HepG2 (cell line): Measurements from ENCODE around the gene SP5. TPM values are rescaled to one million over a fixed set of nuclear protein-coding genes. Genes with fewer than 3 reads are reported as not detected.

Source experiments
- AKAP8 ChIP-seq: sonication (generic); formaldehyde crosslinking; IDR thresholded peaks from 2 replicates; pipeline ENCODE4 v1.5.1; 2020; ENCODE audit warnings: mild to moderate bottlenecking, missing genetic modification reagents
- ARNTL ChIP-seq: sonication (generic); formaldehyde crosslinking; IDR thresholded peaks from 2 replicates; pipeline ENCODE4 v1.4.0; 2020; ENCODE audit warnings: mild to moderate bottlenecking, missing genetic modification reagents
- KLF13 ChIP-seq: sonication (generic); formaldehyde crosslinking; IDR thresholded peaks from 2 replicates; pipeline ENCODE4 v1.4.0; 2020; ENCODE audit warnings: mild to moderate bottlenecking, missing genetic modification reagents
- SIN3A ChIP-seq: IDR thresholded peaks from 2 replicates; pipeline ENCODE4 v1.6.1; 2011; ENCODE audit warnings: low read depth, mild to moderate bottlenecking, control low read depth, low read length, borderline replicate concordance
- SMAD9 ChIP-seq: sonication (generic); formaldehyde crosslinking; IDR thresholded peaks from 2 replicates; pipeline ENCODE4 v1.5.1; 2020; ENCODE audit warnings: mild to moderate bottlenecking, missing genetic modification reagents
- TEAD3 ChIP-seq: optimal IDR thresholded peaks from 2 replicates; pipeline ENCODE3; 2016; ENCODE audit warnings: borderline replicate concordance
- THYN1 ChIP-seq: sonication (generic); formaldehyde crosslinking; IDR thresholded peaks from 2 replicates; pipeline ENCODE4 v1.8.1; 2023; ENCODE audit warnings: low read depth, mild to moderate bottlenecking, moderate library complexity, missing genetic modification reagents, borderline replicate concordance
- TRIM24 ChIP-seq: sonication (generic); formaldehyde crosslinking; IDR thresholded peaks from 2 replicates; pipeline ENCODE4 v1.8.0; 2022; ENCODE audit warnings: mild to moderate bottlenecking, missing genetic modification reagents
- ZBTB1 ChIP-seq: sonication (generic); formaldehyde crosslinking; IDR thresholded peaks from 2 replicates; pipeline ENCODE4 v1.4.0; 2020; ENCODE audit warnings: missing genetic modification reagents, borderline replicate concordance
- ZFP36L1 ChIP-seq: sonication (generic); formaldehyde crosslinking; IDR thresholded peaks from 2 replicates; pipeline ENCODE4 v1.8.0; 2022; ENCODE audit warnings: mild to moderate bottlenecking, missing genetic modification reagents, moderate library complexity
- ZNF451 ChIP-seq: sonication (generic); formaldehyde crosslinking; IDR thresholded peaks from 2 replicates; pipeline ENCODE4 v1.5.0; 2020; ENCODE audit warnings: mild to moderate bottlenecking, missing genetic modification reagents
- ZNF761 ChIP-seq: sonication (generic); formaldehyde crosslinking; conservative IDR thresholded peaks from 2 replicates; pipeline ENCODE4 v1.4.0; 2020; ENCODE audit warnings: mild to moderate bottlenecking, missing genetic modification reagents
- ZNF883 ChIP-seq: sonication (generic); formaldehyde crosslinking; IDR thresholded peaks from 2 replicates; pipeline ENCODE4 v1.5.1; 2020; ENCODE audit warnings: mild to moderate bottlenecking, missing genetic modification reagents; ENCODE audit errors: not compliant biosample characterization
- ZSCAN25 ChIP-seq: sonication (generic); formaldehyde crosslinking; IDR thresholded peaks from 2 replicates; pipeline ENCODE4 v1.8.0; 2022; ENCODE audit warnings: mild to moderate bottlenecking, missing genetic modification reagents
- polyA plus RNA-seq, 8 experiments: library from polyadenylated mRNA; depleted of rRNA in 3 of 8; stranded (reverse) in 7 of 8; unstranded in 1 of 8; fragments of >200 nt; fragmentation: Illumina TruSeq in 4 of 8; extraction: Trizol in 4 of 8; gene quantifications; 2 replicates each; pipeline versions ENCODE4 v1.2.1 to v1.2.3, GENCODE V29; 2011 to 2016; ENCODE audit warnings: low read depth in 4 of 8, missing spikeins in 1 of 8, mixed read lengths in 1 of 8; ENCODE audit not compliant: insufficient read depth in 1 of 8
- total RNA-seq, 5 experiments: library from RNA; depleted of rRNA; stranded (reverse); fragments of >200 nt; fragmentation: Illumina TruSeq; extraction: Trizol; gene quantifications; 2 replicates each; pipeline ENCODE4 v1.2.3, GENCODE V29; 2016; ENCODE audit warnings: low read depth in 1 of 5
- TF ChIP-seq, protein P1 (sequence below): sonication (generic); IDR thresholded peaks from 2 replicates; pipeline ENCODE4 v1.6.1; 2016; ENCODE audit warnings: low read depth, borderline replicate concordance
- TF ChIP-seq, protein P2 (sequence below): IDR thresholded peaks from 2 replicates; pipeline ENCODE4 v1.6.1; 2016; ENCODE audit warnings: low read depth, control low read depth
- TF ChIP-seq, protein P3 (sequence below): sonication (generic); formaldehyde crosslinking; IDR thresholded peaks from 2 replicates; pipeline ENCODE4 v1.4.0; 2020; ENCODE audit warnings: missing genetic modification reagents, borderline replicate concordance
- TF ChIP-seq, protein P4 (sequence below): sonication (generic); formaldehyde crosslinking; IDR thresholded peaks from 2 replicates; pipeline ENCODE4 v1.5.0; 2020; ENCODE audit warnings: missing genetic modification reagents, mild to moderate bottlenecking, borderline replicate concordance
- TF ChIP-seq, protein P5 (sequence below): sonication (generic); formaldehyde crosslinking; IDR thresholded peaks from 2 replicates; pipeline ENCODE4 v1.8.1; 2023; ENCODE audit warnings: missing genetic modification reagents, mild to moderate bottlenecking, borderline replicate concordance
- TF ChIP-seq, protein P6 (sequence below): sonication (generic); formaldehyde crosslinking; IDR thresholded peaks from 2 replicates; pipeline ENCODE4 v1.5.0; 2020; ENCODE audit warnings: mild to moderate bottlenecking, missing genetic modification reagents

The SP5 gene
- total and polyA plus RNA-seq, 2 of the 13 experiments (the other 11 are each of a cell fraction or from before 2014, with no cell fraction given): 50.8 to 119 TPM

DNA sequence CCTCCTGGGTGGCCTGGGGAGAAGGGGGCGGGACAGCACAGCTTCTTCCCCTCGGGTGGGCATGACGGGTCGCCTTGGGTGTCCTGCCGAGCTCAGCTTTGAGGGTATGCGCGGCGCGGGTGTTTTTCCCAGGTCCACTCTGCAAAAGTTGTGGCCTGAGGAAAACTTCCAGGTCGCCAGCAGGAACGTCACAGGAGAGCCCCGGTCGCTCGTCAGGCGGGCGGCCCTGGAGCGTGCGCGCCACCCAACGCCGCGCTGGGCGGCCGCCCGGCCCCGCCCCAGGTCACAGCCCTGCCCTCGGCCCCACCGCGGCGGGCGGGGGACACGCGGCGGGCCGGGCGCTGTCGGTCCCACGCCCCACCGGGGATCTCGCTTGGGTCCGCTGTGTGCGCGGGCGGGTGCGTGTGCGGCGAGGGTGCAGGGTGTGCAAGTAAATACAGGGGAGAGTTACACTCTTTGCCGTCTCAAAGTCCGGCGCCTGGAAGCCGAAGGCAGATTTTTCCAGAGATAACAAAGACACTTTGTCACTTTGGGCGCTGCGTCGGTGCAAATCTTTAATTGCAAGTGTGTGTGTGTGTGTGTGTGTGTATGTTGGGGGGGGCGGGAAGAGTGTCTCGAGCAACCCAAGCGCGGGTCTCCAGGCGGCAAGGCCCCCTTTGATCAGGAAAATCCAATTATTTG lies 616 bp upstream of the SP5 start (continued):
- TF ChIP-seq THYN1 (CRISPR knock-in tag) (no peak), ZNF883 (no peak), TEAD3 (CRISPR knock-in tag) (peak; percentile 46), TRIM24 (CRISPR knock-in tag) (peak; percentile 84), ZNF451 (CRISPR knock-in tag) (peak; percentile 16; the same call in 1 of the 2 replicates), SMAD9 (CRISPR knock-in tag) (peak; percentile 46; the same call in 1 of the 2 replicates), SIN3A (peak; percentile 52; the same call in 1 of the 2 replicates), ZNF761 (CRISPR knock-in tag) (peak; percentile 44; the same call in 1 of the 2 replicates), ZFP36L1 (CRISPR knock-in tag) (peak; percentile 88; the same call in 1 of the 2 replicates), AKAP8 (CRISPR knock-in tag) (peak; percentile 55; the same call in 1 of the 2 replicates), KLF13 (CRISPR knock-in tag) (0 out of 2 replicates have a peak, but pooled peaks have one; percentile 14), ZSCAN25 (CRISPR knock-in tag) (peak; percentile 50; the same call in 1 of the 2 replicates), ZBTB1 (CRISPR knock-in tag) (0 out of 2 replicates have a peak, but pooled peaks have one; percentile 52), ARNTL (CRISPR knock-in tag) (peak; percentile 6; the same call in 1 of the 2 replicates)
- TF ChIP-seq, protein P1, sequence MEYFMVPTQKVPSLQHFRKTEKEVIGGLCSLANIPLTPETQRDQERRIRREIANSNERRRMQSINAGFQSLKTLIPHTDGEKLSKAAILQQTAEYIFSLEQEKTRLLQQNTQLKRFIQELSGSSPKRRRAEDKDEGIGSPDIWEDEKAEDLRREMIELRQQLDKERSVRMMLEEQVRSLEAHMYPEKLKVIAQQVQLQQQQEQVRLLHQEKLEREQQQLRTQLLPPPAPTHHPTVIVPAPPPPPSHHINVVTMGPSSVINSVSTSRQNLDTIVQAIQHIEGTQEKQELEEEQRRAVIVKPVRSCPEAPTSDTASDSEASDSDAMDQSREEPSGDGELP: peak; percentile 52; the same call in 1 of the 2 replicates
- TF ChIP-seq, protein P2, sequence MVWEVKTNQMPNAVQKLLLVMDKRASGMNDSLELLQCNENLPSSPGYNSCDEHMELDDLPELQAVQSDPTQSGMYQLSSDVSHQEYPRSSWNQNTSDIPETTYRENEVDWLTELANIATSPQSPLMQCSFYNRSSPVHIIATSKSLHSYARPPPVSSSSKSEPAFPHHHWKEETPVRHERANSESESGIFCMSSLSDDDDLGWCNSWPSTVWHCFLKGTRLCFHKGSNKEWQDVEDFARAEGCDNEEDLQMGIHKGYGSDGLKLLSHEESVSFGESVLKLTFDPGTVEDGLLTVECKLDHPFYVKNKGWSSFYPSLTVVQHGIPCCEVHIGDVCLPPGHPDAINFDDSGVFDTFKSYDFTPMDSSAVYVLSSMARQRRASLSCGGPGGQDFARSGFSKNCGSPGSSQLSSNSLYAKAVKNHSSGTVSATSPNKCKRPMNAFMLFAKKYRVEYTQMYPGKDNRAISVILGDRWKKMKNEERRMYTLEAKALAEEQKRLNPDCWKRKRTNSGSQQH: peak; percentile 47; the same call in 1 of the 2 replicates
- TF ChIP-seq, protein P3, sequence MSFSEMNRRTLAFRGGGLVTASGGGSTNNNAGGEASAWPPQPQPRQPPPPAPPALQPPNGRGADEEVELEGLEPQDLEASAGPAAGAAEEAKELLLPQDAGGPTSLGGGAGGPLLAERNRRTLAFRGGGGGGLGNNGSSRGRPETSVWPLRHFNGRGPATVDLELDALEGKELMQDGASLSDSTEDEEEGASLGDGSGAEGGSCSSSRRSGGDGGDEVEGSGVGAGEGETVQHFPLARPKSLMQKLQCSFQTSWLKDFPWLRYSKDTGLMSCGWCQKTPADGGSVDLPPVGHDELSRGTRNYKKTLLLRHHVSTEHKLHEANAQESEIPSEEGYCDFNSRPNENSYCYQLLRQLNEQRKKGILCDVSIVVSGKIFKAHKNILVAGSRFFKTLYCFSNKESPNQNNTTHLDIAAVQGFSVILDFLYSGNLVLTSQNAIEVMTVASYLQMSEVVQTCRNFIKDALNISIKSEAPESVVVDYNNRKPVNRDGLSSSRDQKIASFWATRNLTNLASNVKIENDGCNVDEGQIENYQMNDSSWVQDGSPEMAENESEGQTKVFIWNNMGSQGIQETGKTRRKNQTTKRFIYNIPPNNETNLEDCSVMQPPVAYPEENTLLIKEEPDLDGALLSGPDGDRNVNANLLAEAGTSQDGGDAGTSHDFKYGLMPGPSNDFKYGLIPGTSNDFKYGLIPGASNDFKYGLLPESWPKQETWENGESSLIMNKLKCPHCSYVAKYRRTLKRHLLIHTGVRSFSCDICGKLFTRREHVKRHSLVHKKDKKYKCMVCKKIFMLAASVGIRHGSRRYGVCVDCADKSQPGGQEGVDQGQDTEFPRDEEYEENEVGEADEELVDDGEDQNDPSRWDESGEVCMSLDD (CRISPR knock-in tag): peak; percentile 83; the same call in 1 of the 2 replicates
- TF ChIP-seq, protein P4, sequence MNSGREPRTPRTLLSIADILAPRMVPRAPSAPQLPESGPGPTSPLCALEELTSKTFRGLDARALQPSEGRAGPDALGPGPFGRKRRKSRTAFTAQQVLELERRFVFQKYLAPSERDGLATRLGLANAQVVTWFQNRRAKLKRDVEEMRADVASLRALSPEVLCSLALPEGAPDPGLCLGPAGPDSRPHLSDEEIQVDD (CRISPR knock-in tag): peak; percentile 32; the same call in 1 of the 2 replicates
- TF ChIP-seq, protein P5, sequence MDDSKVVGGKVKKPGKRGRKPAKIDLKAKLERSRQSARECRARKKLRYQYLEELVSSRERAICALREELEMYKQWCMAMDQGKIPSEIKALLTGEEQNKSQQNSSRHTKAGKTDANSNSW (CRISPR knock-in tag): peak; percentile 69; the same call in 1 of the 2 replicates
- TF ChIP-seq, protein P6, sequence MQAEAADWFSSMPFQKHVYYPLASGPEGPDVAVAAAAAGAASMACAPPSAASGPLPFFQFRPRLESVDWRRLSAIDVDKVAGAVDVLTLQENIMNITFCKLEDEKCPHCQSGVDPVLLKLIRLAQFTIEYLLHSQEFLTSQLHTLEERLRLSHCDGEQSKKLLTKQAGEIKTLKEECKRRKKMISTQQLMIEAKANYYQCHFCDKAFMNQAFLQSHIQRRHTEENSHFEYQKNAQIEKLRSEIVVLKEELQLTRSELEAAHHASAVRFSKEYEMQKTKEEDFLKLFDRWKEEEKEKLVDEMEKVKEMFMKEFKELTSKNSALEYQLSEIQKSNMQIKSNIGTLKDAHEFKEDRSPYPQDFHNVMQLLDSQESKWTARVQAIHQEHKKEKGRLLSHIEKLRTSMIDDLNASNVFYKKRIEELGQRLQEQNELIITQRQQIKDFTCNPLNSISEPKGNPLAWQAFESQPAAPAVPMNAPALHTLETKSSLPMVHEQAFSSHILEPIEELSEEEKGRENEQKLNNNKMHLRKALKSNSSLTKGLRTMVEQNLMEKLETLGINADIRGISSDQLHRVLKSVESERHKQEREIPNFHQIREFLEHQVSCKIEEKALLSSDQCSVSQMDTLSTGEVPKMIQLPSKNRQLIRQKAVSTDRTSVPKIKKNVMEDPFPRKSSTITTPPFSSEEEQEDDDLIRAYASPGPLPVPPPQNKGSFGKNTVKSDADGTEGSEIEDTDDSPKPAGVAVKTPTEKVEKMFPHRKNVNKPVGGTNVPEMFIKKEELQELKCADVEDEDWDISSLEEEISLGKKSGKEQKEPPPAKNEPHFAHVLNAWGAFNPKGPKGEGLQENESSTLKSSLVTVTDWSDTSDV: 0 out of 2 replicates have a peak, but pooled peaks have one; percentile 29
